ENCODE measurements around the gene DNMT3L. TPM values are rescaled to one million over a fixed set of nuclear protein-coding genes. Genes with fewer than 3 reads are reported as not detected.
"Not testable (repeated sequence)": the region's sequence is repeated elsewhere in the genome, so short reads cannot be mapped to it uniquely, and the experiment has no call there.

DNMT3L gene
- total RNA-seq, 1 experiment from 2014 or later = not detected

- DNase-seq (ENCODE audit: low read depth) = not testable (repeated sequence)
Measured at GRCh38 chr21:44249204-44250037, 12.3 kb downstream of the DNMT3L start.

GRCh38 chr21:44247904-44248303 is 13.8 kb downstream of the DNMT3L start:
- not testable (repeated sequence) for DNase-seq (ENCODE audit: low read depth)

- DNase-seq (ENCODE audit: low read depth) = not testable (repeated sequence)
Measured at GRCh38 chr21:44243980-44244379, 17.7 kb downstream of the DNMT3L start.

GRCh38 chr21:44241281-44241680 is 20.4 kb downstream of the DNMT3L start:
- DNase-seq (ENCODE audit: low read depth) = not testable (repeated sequence)

GRCh38 chr21:44240842-44241241 is 20.9 kb downstream of the DNMT3L start, which contains the start of gene ICOSLG:
ICOSLG (minus strand) TSS chr21:44240943; CDS start chr21:44240817, 126 bp downstream.
- not testable (repeated sequence) for DNase-seq (ENCODE audit: low read depth)

- DNase-seq (ENCODE audit: low read depth) = not testable (repeated sequence)
Measured at GRCh38 chr21:44240353-44240752, 21.3 kb downstream of the DNMT3L start.

GRCh38 chr21:44229561-44229960 is 32.1 kb downstream of the DNMT3L start:
- not testable (repeated sequence) for DNase-seq (ENCODE audit: low read depth)

GRCh38 chr21:44228109-44228508 is 33.6 kb downstream of the DNMT3L start:
- not testable (repeated sequence) for DNase-seq (ENCODE audit: low read depth)

- DNase-seq (ENCODE audit: low read depth) = not testable (repeated sequence)
Measured at GRCh38 chr21:44227614-44228013, 34.1 kb downstream of the DNMT3L start.

GRCh38 chr21:44225605-44226004 is 36.1 kb downstream of the DNMT3L start:
- not testable (repeated sequence) for DNase-seq (ENCODE audit: low read depth)

GRCh38 chr21:44223334-44223733 is 38.4 kb downstream of the DNMT3L start:
- DNase-seq (ENCODE audit: low read depth) = not testable (repeated sequence)

GRCh38 chr21:44220674-44221073 is 41.0 kb downstream of the DNMT3L start:
- not testable (repeated sequence) for DNase-seq (ENCODE audit: low read depth)

- not testable (repeated sequence) for DNase-seq (ENCODE audit: low read depth)
Measured at GRCh38 chr21:44218461-44218860, 43.2 kb downstream of the DNMT3L start.

- not testable (repeated sequence) for DNase-seq (ENCODE audit: low read depth)
Measured at GRCh38 chr21:44211978-44212377, 49.7 kb downstream of the DNMT3L start.

GRCh38 chr21:44211574-44211973 is 50.1 kb downstream of the DNMT3L start:
- not testable (repeated sequence) for DNase-seq (ENCODE audit: low read depth)

- DNase-seq (ENCODE audit: low read depth) = not testable (repeated sequence)
Measured at GRCh38 chr21:44207860-44208646, 53.6 kb downstream of the DNMT3L start.

- DNase-seq (ENCODE audit: low read depth) = not testable (repeated sequence)
Measured at GRCh38 chr21:44206698-44207676, 54.7 kb downstream of the DNMT3L start.

GRCh38 chr21:44206187-44206586 is 55.5 kb downstream of the DNMT3L start:
- DNase-seq (ENCODE audit: low read depth) = not testable (repeated sequence)

- not testable (repeated sequence) for DNase-seq (ENCODE audit: low read depth)
Measured at GRCh38 chr21:44202590-44203299, 59.0 kb downstream of the DNMT3L start.

GRCh38 chr21:44199997-44200396 is 61.7 kb downstream of the DNMT3L start:
- DNase-seq (ENCODE audit: low read depth) = not testable (repeated sequence)
